CD4-positive, alpha-beta T cell treated with Interleukin-2 at 100 ng/mL for 4 hours (primary cell): ENCODE measurements around the gene EME2.
"Not testable (repeated sequence)": the region's sequence is repeated elsewhere in the genome, so short reads cannot be mapped to it uniquely, and the experiment has no call there.

Source experiments
- DNase-seq: peaks from one replicate; pipeline ENCODE4 v3.0.0-alpha.2; 2020; ENCODE audit warnings: low spot score

Gene EME2

DNA sequence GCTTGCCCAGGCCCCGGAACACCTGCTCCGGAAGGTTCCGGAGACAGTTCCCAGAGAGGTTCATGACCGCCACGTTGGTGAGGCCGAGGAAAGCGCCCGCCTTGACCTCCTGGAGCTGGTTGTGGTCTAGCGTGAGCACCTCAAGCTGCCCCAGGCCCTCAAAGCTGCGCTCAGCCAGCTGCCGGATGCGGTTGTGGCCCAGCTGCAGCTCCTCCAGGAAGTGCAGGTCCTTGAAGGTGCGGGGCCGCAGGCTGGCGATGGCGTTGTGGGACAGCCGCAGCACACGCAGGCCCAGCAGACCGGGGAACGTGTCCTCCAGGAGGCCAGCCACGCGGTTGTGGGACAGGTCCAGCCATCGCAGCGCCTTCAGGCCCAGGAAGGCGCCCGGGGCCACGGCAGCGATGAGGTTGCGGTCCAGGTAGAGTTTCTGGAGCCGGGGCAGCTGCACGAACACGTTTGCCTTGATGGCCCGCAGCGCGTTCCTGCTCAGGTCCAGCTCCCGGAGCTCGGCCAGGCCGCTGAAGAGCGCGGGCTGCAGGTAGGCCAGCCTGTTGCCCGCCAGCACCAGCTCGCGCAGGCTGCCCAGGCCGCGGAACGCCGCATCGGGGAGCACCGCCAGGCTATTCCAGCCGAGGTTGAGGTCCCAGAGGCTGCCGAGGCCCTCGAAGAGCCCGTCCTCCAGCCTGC lies 18.8 kb downstream of the EME2 start:
- no peak for DNase-seq

DNA sequence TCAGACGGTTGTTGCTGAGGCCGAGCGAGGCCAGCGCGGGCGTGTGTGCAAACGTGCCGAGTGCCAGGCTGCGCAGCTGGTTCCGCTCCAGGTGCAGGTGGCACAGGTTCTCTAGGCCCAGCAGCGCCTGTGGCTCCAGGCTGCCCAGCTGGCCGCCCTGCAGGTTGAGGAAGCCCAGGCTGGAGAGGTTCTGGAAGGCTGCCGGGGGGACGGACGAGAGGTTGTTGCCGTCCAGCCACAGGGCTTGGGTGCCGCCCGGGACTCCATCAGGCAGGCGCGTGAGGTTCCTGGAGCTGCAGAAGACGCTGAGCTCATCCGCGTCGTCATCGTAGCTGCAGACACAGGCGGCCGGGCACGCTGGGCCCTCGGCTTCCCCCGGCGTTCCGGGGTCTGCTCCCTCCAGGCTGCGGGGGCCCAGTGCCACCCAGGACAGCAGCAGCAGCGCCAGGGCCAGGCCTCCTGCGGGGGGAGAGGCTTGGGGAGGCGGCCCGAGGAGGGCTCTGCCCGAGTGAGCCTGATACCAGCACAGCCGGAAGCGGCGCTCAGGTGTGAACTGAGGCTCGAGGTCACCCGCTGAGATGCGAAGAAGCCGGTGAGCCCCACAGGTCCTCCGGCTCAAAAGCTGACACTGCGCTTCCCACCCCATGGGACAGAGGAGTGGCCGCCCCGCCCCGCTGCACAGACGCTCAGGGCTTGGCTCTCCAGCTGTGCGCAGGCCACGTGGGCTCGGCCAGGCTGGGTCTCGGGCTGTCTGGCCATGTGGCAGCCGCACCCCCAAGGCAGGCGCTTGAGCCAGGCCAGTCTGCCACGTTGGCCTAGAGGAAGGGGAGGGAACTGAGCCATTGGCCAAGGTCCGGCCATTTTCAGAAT lies 19.6 kb downstream of the EME2 start:
- no peak for DNase-seq

DNA sequence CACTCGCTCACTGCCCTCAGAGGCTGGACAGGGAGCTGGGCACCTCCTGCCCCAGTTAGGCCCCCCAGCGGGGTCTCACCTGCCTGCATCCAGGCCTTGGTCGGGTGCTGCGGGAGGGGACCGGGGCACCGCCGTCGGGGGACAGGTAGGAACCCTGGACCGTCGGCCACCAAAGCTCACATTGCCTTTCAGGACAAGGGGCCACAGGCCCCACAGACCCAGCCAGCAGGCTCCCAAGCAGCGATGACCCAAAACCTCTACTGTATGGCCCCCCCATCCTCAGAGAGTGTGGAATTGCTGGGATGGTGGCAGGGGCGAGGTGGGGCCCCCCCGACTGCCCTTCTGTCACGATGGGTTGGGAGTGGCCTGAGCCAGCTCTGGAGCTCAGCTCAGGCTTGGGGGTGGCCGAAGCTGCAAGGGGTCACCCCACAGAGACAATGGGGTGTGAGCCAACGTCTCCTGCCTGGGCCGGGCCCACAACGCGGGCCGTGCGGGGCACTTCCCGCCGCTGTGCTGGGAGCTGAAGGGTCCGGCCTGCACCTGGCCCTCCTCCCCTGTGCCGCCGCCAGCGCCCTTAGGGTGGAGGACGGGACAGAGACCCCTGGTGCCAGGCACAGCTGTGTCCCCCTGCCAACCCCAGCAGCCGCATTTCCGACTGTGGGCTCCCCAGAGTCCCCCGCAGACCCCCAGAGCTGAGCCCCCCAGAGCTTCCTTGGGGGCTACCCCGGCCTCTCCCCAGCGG lies 20.4 kb downstream of the EME2 start:
- no peak for DNase-seq

- DNase-seq = no peak
These were observed 21.1 kb downstream of the EME2 start, which contains the start of gene IGFALS for GRCh38 chr16:1793578-1794220. Gene IGFALS, minus strand, starts transcription at chr16:1793705. Its CDS starts 53 bp downstream, at chr16:1793652.

- DNase-seq = no peak
These were observed 21.7 kb downstream of the EME2 start for GRCh38 chr16:1794221-1794871.

DNA sequence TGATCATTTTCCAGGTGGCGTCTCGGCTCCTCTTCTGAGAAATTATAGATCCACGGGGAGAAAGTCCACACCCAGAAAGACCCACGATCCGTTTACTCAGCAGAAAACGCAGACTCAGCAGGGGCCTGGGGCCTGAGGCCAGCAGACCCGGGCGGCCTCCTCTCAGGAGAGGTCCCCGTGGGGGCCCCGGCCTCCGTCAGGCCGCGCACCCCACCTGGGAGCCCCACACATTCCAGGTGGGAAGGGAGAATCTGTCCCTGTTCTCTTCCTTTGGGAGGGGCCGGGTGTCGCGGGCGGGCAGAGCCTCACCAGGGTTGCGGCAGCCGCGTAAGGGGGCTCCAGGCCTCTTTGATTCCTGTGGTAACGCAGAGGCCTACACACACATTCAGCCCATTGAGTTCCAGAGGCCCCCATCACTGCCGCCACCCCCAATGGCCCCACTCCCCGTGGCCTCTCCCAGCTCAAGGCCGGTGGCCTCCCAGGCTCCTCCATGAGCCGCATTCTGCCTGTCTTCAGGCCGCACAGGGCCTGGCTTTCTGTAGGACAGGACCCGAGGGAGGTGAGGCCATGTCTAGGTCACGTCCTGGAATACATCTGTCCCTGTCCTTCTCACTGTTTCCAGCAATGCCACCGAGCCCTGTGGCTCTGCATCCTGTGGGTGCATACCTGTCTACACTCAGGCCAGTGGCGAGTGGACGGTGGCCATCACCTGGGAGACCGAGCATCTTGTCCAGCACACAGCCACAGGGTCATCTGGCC lies 22.5 kb downstream of the EME2 start:
- no peak for DNase-seq

DNA sequence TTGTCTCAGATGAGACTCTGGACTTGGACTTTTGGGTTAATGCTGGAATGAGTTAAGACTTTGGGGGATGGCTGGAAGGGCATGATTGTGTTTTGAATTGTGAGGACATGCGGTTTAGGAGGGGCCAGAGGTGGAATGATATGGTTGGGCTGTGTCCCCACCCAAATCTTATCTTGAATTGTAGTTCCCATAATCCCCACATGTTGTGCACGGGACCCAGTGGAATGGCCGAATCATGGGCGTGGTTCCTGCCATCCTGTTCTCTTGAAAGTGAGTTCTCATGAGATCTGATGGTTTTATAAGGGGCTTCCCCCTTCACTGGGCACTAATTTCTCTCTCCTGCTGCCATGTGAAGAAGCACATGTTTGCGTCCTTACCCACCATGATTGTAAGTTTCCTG lies 26.7 kb downstream of the EME2 start:
- not testable (repeated sequence) for DNase-seq

GRCh38 chr16:1800701-1801100 lies 28.1 kb downstream of the EME2 start:
- no peak for DNase-seq

- no peak for DNase-seq
These were observed 35.0 kb downstream of the EME2 start for GRCh38 chr16:1807626-1808025.

- DNase-seq = no peak
These were observed 36.1 kb downstream of the EME2 start for GRCh38 chr16:1808691-1809090.

DNA sequence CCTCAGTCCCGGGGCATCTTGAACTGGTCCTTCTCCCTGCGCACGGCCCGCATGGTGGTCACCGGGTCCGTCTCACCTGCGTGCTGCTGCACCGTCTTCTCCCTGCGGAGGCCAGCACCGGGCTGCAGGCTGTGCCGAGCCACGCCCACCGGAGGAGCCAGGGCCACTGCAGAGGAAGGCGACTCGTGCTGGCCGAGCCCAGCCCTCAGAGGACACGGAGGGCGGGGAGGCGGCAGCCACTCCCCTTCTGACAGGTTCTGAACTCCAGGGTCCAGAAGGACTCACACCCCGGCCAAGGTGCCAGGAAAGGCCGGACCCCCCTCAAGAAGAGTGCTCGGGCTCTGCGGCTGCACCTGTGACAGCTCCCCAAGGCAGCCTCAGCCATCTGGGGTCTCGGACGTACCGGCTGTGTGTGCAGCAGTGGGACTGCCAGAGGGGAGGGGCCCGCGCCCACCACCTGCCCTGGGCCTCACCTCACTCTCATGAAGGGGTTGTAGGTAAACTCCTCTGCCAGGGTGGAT lies 36.7 kb downstream of the EME2 start:
- no peak for DNase-seq

DNA sequence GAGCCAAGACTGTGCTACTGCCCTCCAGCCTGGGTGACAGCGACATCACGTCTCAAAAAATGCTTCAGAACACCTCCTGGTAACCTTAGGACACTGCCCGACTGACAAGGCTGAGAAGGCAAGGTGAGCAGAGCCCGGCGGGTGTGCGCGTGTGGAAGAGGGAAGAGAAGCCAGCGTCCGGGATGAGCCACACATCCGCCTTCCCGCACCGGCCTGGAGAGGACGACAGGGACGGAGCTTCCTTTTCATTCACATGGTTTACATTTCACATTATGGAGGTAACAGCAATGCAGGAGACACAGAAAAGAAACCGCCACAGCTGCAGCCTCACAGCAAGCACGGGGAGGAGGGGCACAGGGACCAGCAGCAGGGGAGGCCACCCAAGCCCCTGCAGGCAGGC lies 37.5 kb downstream of the EME2 start:
- no peak for DNase-seq

DNA sequence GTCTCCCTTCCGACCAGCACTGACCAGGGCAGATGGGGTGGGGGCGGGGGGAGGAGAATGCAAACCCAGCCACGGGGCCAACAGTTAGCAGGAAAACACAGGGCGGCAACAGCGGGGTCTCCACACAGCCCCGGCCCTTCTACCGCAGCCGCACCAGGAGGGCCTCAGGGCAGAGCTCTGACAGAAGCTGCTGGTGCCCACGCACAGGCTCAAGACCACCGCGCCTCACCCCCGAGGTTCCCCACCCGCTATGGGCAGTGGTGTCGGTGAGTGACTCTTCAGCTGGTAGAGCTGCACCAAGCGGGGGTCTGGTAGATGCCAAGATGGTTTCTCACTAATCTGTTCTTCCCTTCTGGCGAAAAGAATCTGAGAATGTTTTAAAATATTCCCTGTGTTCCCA lies 37.9 kb downstream of the EME2 start:
- no peak for DNase-seq

GRCh38 chr16:1812732-1813163 lies 40.1 kb downstream of the EME2 start:
- peak; percentile 21 for DNase-seq

GRCh38 chr16:1815461-1815860 lies 42.9 kb downstream of the EME2 start:
- DNase-seq = no peak

- no peak for DNase-seq
These were observed 44.0 kb downstream of the EME2 start for GRCh38 chr16:1816396-1817275.

DNA sequence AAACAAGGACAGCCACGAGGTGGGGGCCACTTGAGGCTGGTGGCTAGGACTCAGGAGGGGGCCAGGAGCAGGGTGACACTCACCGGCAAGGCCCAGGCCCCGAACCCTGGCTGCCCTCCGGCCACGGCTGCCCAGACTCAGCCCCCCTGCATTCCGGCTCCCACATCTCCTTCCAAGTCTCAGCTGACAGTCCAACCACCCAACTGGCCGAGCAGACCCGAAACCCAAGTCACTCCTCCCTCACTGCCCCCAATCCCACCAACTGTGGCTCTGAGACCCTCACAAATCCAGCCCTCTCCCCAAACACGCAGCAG lies 44.6 kb downstream of the EME2 start:
- DNase-seq = no peak

DNA sequence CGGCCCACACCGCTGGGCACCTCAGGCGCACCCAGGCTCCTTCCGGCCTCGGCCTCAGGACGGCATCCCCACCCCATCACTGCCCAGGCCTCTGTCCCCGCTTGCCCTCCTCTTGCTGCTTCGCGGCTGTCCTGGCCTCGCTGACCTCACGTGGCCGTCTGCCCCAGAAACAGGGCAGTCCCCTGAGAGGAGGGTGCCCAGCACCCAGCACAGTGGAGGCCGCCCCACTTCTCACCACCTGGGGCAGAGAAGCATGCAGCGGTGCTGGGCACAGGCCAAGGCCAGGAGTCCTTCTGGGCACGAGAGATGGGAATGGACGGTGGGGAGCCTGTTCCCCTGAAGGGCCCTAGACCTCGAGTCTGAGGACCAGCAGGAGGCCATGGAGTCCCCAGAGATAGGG lies 45.1 kb downstream of the EME2 start:
- DNase-seq = no peak

- DNase-seq = no peak
These were observed 45.7 kb downstream of the EME2 start for GRCh38 chr16:1818204-1818872.
